GM21381 (cell line): ENCODE measurements around the gene DNASE2.
"Not testable (repeated sequence)": the region's sequence is repeated elsewhere in the genome, so short reads cannot be mapped to it uniquely, and the experiment has no call there.

ENCODE experiments used
- ATAC-seq: cut with Tn5 transposase; IDR thresholded peaks from one replicate; pipeline ENCODE4 v1.9.1; 2021; ENCODE audit warnings: mild to moderate bottlenecking, moderate library complexity; ENCODE audit not compliant: unreplicated experiment

The DNASE2 gene

GRCh38 chr19:12865746-12866415 is 15.4 kb downstream of the DNASE2 start:
- no peak for ATAC-seq

- no peak for ATAC-seq
Observed at GRCh38 chr19:12864721-12865715, 16.2 kb downstream of the DNASE2 start.

- no peak for ATAC-seq
Observed at GRCh38 chr19:12864143-12864542, 17.1 kb downstream of the DNASE2 start.

GRCh38 chr19:12859546-12859945 is 21.7 kb downstream of the DNASE2 start:
- no peak for ATAC-seq

GRCh38 chr19:12858041-12858928 is 23.0 kb downstream of the DNASE2 start:
- no peak for ATAC-seq

- ATAC-seq, result no peak
Observed at GRCh38 chr19:12856653-12857052, 24.6 kb downstream of the DNASE2 start.

- no peak for ATAC-seq
Observed at GRCh38 chr19:12847159-12848139, 33.8 kb downstream of the DNASE2 start.

GRCh38 chr19:12846613-12847012 is 34.6 kb downstream of the DNASE2 start:
- not testable (repeated sequence) for ATAC-seq

GRCh38 chr19:12843999-12844732 is 37.1 kb downstream of the DNASE2 start:
- no peak for ATAC-seq

GRCh38 chr19:12843328-12843727 is 37.9 kb downstream of the DNASE2 start:
- ATAC-seq, result no peak

- no peak for ATAC-seq
Observed at GRCh38 chr19:12842511-12842910, 38.7 kb downstream of the DNASE2 start.

GRCh38 chr19:12841094-12841493 is 40.2 kb downstream of the DNASE2 start:
- no peak for ATAC-seq

- ATAC-seq, result no peak
Observed at GRCh38 chr19:12840091-12841079, 40.9 kb downstream of the DNASE2 start.

GRCh38 chr19:12838886-12839756 is 42.1 kb downstream of the DNASE2 start:
- ATAC-seq, result no peak

GRCh38 chr19:12838182-12838885 is 42.9 kb downstream of the DNASE2 start, which contains the start of gene MAST1:
Gene MAST1, plus strand, starts transcription at chr19:12838515. Its CDS starts 58 bp downstream, at chr19:12838573.
- no peak for ATAC-seq

- no peak for ATAC-seq
Observed at GRCh38 chr19:12837225-12837624, 44.0 kb downstream of the DNASE2 start.
